ENCODE results near the gene KCNJ16.
A peak's percentile ranks its signal among the peaks of the same experiment; 100 is the strongest.

The KCNJ16 gene

DNA sequence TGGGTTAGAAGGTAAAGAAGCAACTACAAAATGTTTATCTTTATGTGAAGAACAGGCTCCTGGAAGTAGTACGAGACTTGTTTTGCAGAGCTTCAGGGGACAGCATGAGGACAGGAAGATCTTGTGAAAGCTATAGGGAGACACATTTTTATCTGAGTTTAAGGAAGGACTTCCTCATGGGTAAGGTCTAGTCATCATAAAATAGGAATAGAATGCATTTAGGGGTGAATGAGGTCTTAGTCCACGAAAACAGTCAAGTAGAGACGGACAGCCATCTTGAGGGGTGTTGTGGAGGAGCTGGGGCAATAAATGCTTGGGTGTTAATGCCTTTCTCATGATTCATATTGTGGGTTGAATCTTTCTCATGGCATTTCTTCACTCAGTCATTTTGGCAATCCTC lies 24.3 kb downstream of the KCNJ16 start:
- peak in 1 of 2 donors; percentile 55 for DNase-seq

DNA sequence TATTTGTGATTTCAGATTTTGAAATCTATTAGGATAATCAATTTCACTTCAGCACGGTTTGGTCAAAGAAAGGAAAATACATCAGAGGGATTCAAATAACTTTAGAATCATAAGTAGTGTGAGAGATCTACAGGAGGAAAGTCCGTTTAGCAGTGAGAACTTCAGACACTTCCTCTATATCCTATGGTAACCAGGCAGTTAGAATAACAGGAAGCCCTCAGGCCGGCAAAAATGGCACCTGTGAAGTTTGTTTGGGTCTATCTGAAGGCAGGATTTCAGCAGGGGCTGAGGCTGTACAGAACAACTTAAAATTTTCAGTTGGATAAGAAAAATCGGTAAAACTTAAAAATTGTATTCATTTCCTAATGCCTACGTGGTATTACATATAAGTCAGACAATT lies 24.9 kb downstream of the KCNJ16 start:
- DNase-seq, result peak in 1 of 2 donors; percentile 21

DNA sequence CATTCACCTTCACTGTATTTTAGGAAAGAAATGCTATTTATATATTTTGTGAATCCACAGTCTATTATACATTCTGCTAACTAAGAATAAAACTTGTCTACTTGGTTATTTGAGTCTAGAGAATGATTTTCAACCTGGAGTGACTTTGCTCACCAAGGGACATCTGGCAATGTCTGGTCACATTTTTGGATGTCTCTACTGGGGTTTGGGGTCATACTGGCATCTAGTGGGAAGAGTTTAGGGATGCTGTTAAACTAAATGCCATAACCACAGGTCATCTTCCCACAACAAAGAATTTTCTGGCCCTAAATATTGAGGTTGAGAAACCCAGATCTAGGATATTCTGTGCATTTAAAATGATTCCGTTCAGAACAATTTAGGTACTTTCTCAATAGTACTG lies 26.0 kb downstream of the KCNJ16 start:
- DNase-seq, result no peak

DNA sequence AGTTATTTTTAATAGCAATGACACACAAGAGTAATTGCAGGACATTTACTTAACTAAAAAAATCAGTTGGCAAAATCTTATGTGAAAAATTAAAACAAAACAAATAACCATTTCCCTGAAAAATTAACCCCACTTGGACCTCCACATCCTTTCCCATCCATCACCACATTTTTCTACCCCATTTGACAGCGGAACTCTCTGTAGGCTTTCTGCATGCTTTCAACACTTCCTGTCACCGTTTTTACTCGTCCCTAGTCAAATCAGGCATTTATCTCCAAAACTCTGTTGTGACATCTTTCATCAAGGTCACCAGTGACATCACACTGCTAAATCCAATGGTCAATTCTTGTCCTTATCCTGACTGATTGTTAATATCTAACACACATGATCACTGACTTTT lies 27.5 kb downstream of the KCNJ16 start:
- no peak for DNase-seq

DNA sequence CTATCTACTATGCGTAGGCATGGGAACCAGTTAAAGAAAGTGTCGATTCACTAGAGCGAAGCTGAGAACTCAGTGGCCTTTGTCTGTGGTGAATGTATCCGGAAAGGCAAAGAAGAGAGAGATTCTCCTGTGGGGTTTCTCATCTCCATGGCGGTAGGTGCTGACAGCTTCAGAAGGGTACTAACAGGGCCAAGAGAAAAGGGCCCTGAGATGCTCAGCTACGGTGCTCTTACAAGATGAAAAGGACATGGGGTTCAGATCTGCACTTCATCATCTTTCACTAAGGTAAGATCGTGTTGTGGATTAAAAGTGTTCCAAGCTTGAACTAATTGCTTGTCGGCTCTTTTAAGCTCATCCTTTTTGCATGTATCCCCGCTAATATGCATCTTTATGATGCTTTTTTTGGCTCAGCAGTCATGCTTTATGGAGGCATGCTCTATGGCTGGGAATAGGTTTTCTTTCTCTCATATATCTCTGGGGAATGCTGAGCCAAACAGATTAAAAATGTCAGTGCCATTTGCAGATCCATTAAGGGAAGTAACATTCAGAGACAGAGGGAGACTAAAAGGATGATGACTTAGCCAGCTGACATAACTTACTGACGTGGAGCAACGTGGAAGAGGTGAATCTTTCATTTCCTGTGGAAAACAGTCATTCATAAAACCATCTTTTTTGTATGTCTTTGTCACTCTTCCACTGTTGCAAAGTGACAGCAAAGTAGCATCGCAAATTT lies 29.9 kb downstream of the KCNJ16 start:
- no peak for DNase-seq

DNA sequence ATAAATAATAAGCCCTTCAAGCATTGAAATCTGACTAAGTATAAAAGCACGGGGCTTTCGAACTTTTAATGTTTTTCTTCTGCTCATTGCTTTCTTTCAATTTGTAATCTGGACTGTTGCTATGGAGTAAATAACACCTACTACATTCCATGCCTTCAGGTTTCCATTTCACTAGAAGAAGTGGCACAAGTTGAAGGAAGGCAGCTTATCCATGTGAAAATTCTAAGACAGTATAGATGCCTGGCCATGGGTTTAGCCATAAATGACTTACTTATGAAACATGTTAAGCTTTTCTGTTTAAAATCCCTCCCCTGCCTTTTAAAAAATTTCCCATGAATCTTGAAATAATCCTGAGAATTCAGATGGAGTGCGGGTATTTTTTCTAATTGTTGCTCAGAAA lies 30.6 kb downstream of the KCNJ16 start:
- DNase-seq, result no peak

DNA sequence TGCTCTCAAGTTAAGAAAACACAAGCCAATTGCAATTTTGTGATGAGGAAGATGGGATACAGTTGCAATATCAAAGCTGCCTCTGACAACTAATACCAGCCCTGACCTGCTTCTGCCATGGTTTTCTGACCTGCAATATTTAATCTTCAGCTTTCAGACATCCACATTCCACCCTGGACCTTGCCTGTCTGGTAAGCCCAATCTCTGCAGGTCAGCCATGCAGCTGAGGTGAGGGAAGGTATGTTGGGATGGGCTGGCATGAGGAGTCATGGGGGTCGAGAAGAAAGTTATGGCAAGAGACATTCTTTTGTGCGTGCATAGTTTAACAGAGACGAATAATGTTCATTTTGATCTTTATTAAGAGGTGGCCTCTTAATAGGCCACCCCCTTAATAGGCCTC lies 31.5 kb downstream of the KCNJ16 start:
- DNase-seq, result no peak

DNA sequence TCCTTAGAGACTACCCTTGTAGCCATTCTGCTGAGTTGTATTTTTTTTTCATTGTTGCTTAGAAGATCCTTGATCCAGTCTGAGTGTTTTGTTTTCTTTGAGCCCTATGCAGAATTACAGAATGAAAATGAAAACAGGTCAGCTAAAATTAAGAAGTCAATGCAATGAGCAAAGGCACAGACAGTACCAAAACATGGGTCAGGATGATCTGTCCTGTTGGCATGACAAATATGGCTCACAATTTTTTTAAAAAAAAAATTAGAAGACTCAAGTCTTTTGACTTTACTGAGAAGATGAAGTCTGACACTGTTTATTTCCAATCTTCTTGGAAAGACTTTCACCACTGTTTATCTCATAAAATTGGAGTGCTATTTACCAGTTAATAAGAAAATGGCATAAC lies 32.4 kb downstream of the KCNJ16 start:
- no peak for DNase-seq

DNA sequence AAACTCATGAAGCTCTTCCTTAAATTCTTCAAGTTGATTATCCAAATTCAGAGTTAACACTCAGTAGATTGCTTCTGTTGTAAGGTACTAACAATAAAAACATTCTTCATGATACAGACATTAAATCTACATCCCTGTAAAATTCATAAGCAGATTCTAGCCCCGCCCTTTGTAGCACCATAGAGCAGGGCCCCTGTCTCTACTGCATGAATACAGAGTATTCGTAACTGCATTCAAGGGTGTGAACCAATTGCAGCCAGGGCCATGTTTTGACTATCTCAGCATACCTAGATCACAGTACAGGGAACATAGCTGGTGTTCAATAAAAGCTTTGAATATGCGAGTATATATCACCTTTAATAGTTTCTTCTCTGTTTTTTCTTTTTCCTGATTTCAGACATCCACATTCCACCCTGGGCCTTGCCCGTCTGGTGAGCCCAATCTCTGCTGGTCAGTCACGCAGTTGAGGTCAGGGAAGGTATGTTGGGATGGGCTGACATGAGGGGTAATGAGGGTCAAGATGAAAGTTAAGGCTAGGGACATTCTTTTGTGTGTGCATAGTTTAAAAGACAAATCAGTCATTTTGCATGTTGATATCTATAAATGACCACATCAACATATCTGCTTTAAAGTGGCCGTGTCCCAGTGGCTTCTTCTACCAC lies 33.0 kb downstream of the KCNJ16 start:
- DNase-seq, result no peak

DNA sequence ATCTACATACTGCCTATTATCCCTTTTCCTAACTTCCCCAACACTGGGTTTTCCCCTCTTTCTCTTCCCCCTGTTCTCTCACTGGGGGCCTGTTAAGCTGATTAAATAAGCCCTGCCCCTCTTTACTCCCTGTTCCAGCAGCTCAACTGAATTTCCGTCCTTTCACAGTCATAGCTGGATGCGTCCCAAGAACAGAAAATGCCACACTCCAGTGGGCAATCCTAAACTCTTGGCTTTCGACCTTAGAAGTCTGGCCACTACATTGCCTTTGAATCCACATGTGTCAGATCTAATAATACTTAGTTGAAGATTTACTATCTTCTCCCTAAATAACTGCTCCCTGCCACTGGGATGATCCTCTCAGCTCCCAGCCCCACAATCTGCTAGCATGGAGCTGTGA lies 34.5 kb downstream of the KCNJ16 start:
- DNase-seq, result no peak

DNA sequence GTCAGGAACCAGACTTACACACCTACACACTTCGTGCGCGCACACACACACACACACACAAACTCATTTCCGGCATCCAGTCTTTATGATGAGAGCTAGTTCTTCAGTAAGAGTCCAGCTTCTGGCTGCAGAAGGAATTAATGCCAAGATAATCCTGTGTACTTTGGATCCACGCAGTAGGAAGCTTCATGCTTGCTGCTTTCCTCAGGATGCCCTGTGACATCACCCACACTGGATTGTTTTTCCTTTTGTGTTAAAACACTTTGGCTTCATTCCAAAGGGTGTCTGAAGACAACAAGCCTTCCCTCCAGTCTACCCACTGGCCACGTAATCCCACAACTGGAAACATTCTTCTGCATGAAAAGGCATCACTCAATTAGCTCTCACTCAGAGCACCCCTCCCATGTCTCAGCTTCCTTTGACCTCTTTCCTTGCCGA lies 35.4 kb downstream of the KCNJ16 start:
- no peak for DNase-seq

DNA sequence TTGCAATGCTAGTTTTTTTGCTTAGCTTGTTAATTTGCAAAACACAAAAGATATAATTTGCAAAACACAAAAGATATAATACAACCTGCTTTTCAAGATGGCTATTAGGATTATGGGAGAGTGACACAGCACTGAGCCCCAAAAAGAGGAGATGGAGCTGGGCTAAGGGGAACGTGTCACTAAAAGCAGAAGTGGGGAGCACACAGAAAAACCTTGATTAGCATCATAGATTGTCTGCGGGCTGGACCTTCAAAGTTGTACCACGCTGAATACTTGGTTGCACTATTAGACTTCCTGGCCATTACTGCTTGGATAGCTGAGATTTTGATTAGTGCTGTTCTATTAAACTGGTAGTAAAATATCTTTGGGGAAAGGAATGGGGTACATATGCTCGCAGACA lies 36.2 kb downstream of the KCNJ16 start:
- no peak for DNase-seq

DNA sequence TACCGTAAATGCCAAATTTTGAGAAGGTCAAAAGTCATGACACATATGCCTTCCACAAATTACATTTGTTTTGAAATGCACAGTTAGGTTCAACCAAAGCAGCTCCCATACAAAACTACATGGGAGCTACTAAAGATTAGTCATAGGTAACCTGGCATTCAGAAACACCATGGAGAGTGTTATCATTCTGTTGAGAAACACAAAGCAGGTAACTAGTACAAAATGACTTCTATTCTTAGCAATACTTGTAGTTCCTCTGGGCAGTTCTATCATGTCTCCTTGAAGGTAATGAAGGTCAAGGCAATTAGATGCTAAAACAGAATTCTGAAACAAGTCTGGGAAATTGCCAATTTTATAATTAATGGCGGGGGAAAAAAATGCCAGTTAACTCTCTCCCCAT lies 39.4 kb downstream of the KCNJ16 start:
- DNase-seq, result no peak

DNA sequence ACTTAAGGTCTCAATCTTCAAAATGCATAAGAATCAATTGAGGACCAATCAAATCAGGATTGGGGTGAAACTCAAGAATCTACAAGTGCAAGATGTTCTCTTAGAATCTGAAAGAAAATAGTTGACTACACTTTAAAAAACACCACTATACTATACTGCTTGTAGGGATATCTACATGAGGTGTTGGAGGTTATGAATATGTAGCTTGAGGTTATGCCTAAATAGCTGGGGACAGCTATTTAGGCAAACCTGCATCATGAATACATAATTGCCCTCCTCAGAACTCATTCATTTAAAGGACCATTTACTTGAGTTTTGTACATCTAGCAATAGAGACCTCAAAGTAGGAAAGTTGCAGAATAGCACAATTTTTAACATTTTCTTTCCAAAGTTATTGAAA lies 40.1 kb downstream of the KCNJ16 start:
- no peak for DNase-seq

DNA sequence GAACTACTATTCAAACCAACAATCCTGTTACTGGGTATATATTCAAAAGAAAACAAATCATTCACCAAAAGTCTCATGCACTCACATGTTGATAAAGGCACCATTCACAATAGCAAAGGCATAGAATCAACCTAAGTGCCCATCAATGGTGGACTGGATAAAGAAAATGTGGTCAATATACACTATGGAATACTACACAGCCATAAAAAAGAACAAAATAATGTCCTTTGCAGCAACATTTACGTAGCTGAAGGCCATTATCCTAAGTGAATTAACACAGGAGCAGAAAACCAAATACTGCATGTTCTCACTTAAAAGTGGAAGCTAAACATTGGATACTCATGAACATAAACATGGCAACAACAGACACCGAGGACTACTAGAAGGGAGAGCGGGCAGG lies 41.9 kb downstream of the KCNJ16 start:
- DNase-seq, result no peak

DNA sequence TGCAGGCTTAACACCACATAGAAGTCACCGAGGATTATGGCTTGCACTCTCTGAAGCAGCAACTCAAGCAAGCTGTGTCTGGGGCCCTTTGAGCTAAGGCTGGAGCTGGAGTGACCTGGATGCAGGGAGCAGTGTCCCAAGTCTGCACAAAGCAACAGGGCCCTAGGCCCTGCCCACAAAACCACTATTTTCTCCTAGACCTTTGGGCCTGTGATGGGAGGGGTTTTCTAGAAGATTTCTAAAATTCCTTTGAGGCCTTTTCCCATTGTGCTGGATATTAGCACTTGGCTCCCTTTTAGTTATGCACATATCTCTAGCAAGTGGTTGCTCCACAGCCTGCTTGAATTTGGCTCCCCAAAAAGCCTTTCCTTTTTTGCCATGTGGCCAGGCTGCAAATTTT lies 44.5 kb downstream of the KCNJ16 start:
- no peak for DNase-seq

DNA sequence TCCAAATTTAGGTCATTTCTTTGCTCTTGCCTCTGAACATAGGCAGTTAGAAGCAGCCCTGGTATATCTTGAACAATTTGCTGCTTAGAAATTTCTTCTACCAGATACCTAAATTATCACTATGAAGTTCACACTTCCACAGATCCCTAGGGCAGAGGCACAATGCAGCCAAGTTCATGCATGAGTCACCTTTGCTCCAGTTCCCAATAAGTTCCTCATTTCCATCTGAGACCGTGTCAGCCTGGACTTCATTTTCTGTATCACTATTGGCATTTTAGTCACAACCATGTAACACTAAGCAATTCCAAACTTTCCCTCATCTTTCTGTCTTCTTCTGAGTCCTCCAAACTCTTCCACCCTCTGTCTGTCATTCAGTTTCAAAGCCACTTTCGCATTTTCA lies 45.0 kb downstream of the KCNJ16 start:
- peak; percentile 28 to 62 for DNase-seq

DNA sequence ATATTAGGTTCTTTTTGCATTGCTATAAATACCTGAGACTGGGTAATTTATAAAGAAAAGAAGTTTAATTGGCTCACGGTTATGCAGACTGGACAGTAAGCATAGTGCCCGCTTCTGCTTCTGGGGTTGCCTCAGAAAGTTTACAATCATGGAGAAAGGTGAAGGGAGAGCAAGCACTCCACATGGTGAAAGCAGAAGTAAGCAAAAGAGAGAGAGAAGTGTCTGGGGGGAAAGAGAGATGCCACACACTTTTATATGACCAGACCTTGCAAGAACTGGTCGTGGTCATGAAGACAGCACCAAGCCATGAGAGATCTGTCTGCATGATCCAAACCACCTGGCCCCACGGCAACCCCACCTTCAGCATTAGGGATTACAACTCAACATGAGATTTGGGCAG lies 45.4 kb downstream of the KCNJ16 start:
- DNase-seq, result peak in 1 of 2 donors; percentile 32

DNA sequence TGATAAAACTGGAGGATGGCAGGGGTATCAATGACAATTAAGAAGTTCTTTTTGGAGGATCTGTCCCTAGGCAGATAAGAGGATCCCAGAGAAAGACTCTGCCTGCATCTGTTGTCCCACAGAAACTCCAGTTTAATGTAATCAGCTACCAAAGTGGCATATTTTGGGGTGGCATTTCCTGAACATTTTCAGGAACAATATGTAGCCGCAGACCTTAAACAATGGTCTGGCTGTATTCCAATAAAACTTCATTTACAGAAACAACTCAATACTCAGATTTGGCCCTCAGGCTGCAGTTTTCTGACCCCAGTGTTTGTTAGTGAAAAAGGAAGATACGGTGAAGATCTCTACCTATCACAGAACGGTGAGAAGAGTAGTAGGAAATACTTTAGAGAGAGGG lies 46.1 kb downstream of the KCNJ16 start:
- no peak for DNase-seq

DNA sequence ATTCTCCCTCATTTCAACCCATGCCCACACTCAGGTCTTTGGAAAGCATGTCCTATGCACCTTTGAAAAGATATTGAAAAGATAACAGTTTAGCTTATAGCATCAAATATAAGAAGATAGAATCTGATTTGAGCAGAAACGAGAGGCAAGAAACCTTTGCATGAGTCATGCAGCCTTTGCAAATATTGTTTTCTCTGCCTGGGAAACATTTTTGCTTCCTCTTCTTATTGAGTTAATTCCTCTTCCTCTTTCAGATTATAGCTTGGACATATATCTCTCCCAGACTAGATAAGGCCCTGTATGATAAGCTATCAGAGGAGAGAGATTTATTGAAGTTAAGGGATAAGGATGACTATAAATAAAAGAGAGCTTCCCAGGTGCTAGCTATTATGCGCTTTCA lies 48.2 kb downstream of the KCNJ16 start:
- DNase-seq, result peak; percentile 69 to 81

DNA sequence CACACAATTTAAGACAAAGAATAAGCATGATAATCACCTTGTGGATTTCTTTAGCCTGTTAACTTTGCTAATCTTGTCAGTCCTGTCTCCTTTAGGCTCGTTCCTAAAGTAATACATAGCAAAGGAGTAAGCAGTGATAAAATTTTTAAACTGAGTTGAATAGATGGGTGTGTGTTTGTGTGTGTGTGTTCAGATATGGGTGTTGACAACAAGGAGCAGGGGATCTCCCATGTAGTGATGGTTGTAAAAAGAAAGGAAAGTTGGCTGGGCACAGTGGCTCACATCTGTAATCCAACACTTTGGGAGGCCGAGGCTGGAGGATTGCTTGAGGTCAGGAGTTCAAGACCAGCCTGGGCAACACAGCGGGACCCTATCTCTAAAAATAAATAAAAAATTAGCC lies 49.7 kb downstream of the KCNJ16 start:
- no peak for DNase-seq

DNA sequence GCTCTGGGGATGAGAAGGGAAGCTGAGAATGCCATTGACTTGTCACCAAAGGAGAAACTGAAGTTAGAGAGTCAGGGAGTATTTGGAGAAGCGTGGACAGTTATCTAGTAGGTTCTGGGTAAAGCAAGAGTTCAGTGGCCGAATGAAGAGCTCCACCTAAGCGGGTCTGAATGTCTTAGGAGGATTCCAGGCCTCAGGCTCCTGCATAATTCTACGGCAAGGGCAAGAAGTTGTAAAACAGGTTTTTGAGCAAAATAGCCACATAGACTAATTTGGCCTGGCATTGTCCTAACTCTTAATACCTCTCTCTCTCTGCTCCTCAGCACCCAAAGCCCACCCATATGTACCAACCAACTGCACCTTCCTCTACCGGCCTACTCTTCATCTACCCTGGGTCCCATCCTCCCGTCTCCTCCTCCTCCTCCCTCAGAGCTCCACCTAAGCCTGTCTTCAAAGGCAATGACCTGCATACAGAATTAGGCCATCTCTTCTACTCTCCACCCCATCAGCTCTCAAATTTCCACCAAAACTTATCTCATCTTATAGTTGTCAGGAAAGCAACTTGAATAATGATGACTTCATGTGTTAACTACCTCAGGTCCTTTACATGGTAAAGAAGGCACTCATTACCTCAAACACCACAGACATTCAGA lies 52.3 kb downstream of the KCNJ16 start:
- DNase-seq, result no peak

DNA sequence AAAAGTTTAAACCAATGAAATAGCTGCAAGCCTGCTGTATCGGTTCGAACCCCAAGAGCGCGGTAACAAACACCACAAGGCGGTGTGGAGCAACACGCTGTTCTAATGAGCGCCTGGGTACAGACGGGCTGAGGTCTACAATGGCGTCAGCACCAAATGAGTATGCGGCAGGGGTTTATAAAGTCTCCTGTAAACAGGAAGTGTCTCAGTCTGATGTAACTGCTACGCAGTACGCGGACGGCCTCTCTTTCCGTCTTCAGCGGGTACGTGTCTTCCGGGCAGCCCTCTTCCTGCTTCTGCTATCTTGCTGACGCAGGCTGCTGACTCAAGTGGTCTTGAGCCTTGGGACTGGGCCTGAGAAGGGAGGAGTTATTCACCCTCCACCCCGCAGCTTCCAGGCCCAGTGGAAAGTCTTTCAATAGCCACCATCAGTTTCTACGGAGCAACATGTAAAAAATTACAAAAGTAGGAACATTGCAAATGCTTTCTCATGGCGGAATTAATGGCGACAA lies 53.8 kb downstream of the KCNJ16 start:
- DNase-seq, result no peak

DNA sequence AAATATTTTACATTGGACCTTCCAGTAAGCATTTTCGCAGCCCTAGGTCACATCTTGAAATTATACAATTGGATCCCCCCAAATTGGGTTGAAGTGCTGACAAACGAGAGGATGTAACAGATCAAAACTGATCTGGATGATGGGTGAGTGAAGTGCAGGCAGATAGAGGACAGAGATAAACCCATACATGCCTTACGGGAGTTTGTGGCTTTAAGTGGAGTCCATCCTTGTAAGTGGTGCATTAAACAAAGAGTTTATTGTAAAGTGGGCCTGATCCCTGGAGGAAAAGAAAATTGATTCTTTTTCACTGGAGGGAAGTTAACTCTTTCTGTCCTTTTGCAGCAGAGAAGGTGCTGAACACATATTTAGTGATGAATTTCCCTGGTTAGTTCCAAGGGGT lies 55.3 kb downstream of the KCNJ16 start:
- no peak for DNase-seq

Data from inflammatory macrophage (primary cell).